Fibroblast of lung (primary cell): Measurements from ENCODE around the gene FRY. TPM values are rescaled to one million over a fixed set of nuclear protein-coding genes. Genes with fewer than 3 reads are reported as not detected.

Experiments
- DNase-seq, 2 donors: peaks; one replicate each; pipeline versions ENCODE4 v3.0.0 to v3.0.0-alpha.2; 2010; ENCODE audit warnings: low read depth in 2 of 2
- H2AFZ ChIP-seq: 2 replicates; pipeline ENCODE4 v1.5.1; 2012; ENCODE audit warnings: low read length, control low read depth, inconsistent platforms
- H3K27ac ChIP-seq: 2 replicates; pipeline ENCODE4 v1.5.1; 2011; ENCODE audit warnings: low read length, control low read depth; ENCODE audit not compliant: insufficient read depth
- H3K27me3 ChIP-seq: 2 replicates; pipeline ENCODE4 v1.5.1; 2011; ENCODE audit warnings: mild to moderate bottlenecking, low read length; ENCODE audit not compliant: control insufficient read depth, insufficient read depth
- H3K36me3 ChIP-seq: 2 replicates; pipeline ENCODE4 v1.5.1; 2011; ENCODE audit warnings: low read length; ENCODE audit not compliant: control insufficient read depth, insufficient read depth
- H3K4me1 ChIP-seq: 2 replicates; pipeline ENCODE4 v1.5.1; 2011; ENCODE audit warnings: low read length; ENCODE audit not compliant: control insufficient read depth, insufficient read depth; ENCODE audit errors: extremely low read depth
- H3K4me2 ChIP-seq: 2 replicates; pipeline ENCODE4 v1.5.1; 2011; ENCODE audit warnings: low read length, control low read depth; ENCODE audit not compliant: insufficient read depth; ENCODE audit errors: extremely low read depth
- H3K4me3 ChIP-seq, 4 experiments: fragments of 200-600 bp in 1 of 4; sonication (generic) in 1 of 4; replicated peaks in 1 of 4; 2 replicates each; pipeline ENCODE4 v1.5.1; 2011 to 2016; ENCODE audit warnings: low read length in 4 of 4, low read depth in 3 of 4, mild to moderate bottlenecking in 3 of 4, control low read depth in 2 of 4, inconsistent platforms in 1 of 4, mixed read lengths in 1 of 4; ENCODE audit not compliant: insufficient read depth in 1 of 4; ENCODE audit errors: control extremely low read depth in 1 of 4
- H3K79me2 ChIP-seq: 2 replicates; pipeline ENCODE4 v1.5.1; 2012; ENCODE audit warnings: mild to moderate bottlenecking, low read length, inconsistent platforms; ENCODE audit not compliant: control insufficient read depth, insufficient read depth
- H3K9ac ChIP-seq: 2 replicates; pipeline ENCODE4 v1.5.1; 2011; ENCODE audit warnings: mild to moderate bottlenecking, low read length, control low read depth; ENCODE audit not compliant: insufficient read depth
- H3K9me3 ChIP-seq: 2 replicates; pipeline ENCODE4 v1.5.1; 2012; ENCODE audit warnings: low read depth, low read length; ENCODE audit not compliant: control insufficient read depth, insufficient read depth
- H4K20me1 ChIP-seq: 2 replicates; pipeline ENCODE4 v1.5.1; 2011; ENCODE audit warnings: low read length; ENCODE audit not compliant: control insufficient read depth, insufficient read depth; ENCODE audit errors: extremely low read depth
- CTCF ChIP-seq, 2 donors: IDR thresholded peaks in 1 of 2; conservative IDR thresholded peaks in 1 of 2; 1 replicate in 1 of 2; 2 replicates in 1 of 2; pipeline ENCODE4 v1.5.1; 2011 to 2012; ENCODE audit warnings: low read length in 2 of 2, control low read depth in 1 of 2, inconsistent platforms in 1 of 2, low read depth in 1 of 2, mild to moderate bottlenecking in 1 of 2
- EZH2 ChIP-seq: IDR thresholded peaks from 2 replicates; pipeline ENCODE4 v1.5.1; 2012; ENCODE audit warnings: low read length, control low read depth, mild to moderate bottlenecking; ENCODE audit errors: missing control alignments
- polyA plus RNA-seq, 2 donors: library from polyadenylated mRNA; depleted of rRNA in 1 of 2; stranded (reverse) in 1 of 2; unstranded in 1 of 2; fragments of >200 nt; gene quantifications; 2 replicates each; pipeline ENCODE4 v1.2.1, GENCODE V29; 2011 to 2012; ENCODE audit warnings: missing spikeins in 1 of 2
- total RNA-seq: library from RNA; depleted of rRNA; stranded (reverse); fragments of >200 nt; gene quantifications from 2 replicates; pipeline ENCODE4 v1.2.1, GENCODE V29; 2014

Gene FRY
- total and polyA plus RNA-seq, 2 donors (not counting 1 experiment from before 2014, with no cell fraction given) = 8.8 to 18.3 TPM

GRCh38 chr13:32309312-32310133 lies 277.9 kb downstream of the FRY start:
- Histone ChIP-seq H3K9me3 (no peaks in the 10 kb centered on the region), H3K4me1 (no peaks in the 10 kb centered on the region), H2AFZ (peak overlapping the region; percentile 82), H4K20me1 (no peaks in the 10 kb centered on the region), H3K4me2 (peak overlapping the region; percentile 85), H3K4me3 (peak overlapping the region; percentile 8 to 22 (median 12)), H3K36me3 (no peaks in the 10 kb centered on the region), H3K79me2 (no peaks in the 10 kb centered on the region), H3K27me3 (no peaks in the 10 kb centered on the region), H3K27ac (peak overlapping the region; percentile 51), H3K9ac (no peak overlapping the region)
- TF ChIP-seq CTCF (conservative IDR thresholded peaks at IDR 0.05 in 1 of 2, IDR thresholded peaks at IDR 0.05 in 1 of 2; ENCODE audit: low read depth in 1 of 2, low read length in 2 of 2) (no peak), EZH2 (no peak)
- peak; percentile 11 to 74 for DNase-seq

DNA sequence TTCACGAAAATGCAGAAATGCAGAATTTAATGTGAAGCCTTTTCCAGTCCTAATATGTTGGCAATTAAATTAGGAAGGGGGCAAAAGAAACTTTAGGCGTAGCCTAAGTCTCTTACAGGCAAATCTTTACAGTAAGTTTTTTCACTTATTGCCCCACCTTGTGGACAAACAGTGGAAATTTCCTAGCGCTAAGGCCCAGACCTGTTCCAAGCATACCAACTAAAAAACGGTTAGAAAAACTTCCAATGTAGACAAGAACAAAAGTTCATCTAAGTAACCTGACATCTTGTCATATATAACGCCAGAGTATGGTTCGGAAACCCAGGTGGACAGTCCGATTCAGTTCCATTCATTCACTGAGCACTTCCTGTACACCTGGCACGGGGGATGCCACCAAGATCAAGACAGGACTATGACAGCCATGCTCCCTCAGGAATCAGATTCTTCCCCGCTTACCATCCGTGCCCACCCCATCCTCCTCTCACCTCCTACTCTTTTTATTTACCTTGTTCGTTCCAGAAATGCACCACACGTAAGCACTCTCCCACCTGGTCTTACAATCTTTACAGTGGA lies 278.6 kb downstream of the FRY start:
- H2AFZ ChIP-seq = peak overlapping the region; percentile 82
- H3K4me1 ChIP-seq = no peaks in the 10 kb centered on the region
- no peaks in the 10 kb centered on the region for H3K9me3 ChIP-seq
- H3K79me2 ChIP-seq = no peaks in the 10 kb centered on the region
- peak overlapping the region; percentile 8 to 22 (median 12) for H3K4me3 ChIP-seq
- TF ChIP-seq EZH2 = no peak
- peak; percentile 67 to 73 for TF ChIP-seq CTCF (conservative IDR thresholded peaks at IDR 0.05 in 1 of 2, IDR thresholded peaks at IDR 0.05 in 1 of 2; ENCODE audit: low read depth in 1 of 2, low read length in 2 of 2)
- no peaks in the 10 kb centered on the region for H3K36me3 ChIP-seq
- DNase-seq = peak; percentile 47 to 83
- H3K27me3 ChIP-seq = no peaks in the 10 kb centered on the region
- H3K9ac ChIP-seq = no peak overlapping the region
- H3K4me2 ChIP-seq = peak overlapping the region; percentile 85
- H3K27ac ChIP-seq = peak overlapping the region; percentile 51
- H4K20me1 ChIP-seq = no peaks in the 10 kb centered on the region

GRCh38 chr13:32311188-32311897 lies 279.8 kb downstream of the FRY start:
- Histone ChIP-seq H3K4me3 (no peak overlapping the region), H3K9ac (no peak overlapping the region), H3K4me1 (no peaks in the 10 kb centered on the region), H3K9me3 (no peaks in the 10 kb centered on the region), H3K4me2 (no peak overlapping the region), H3K27ac (no peak overlapping the region), H3K27me3 (no peaks in the 10 kb centered on the region), H3K79me2 (no peaks in the 10 kb centered on the region), H2AFZ (no peak overlapping the region), H4K20me1 (no peaks in the 10 kb centered on the region), H3K36me3 (no peaks in the 10 kb centered on the region)
- no peak for DNase-seq
- TF ChIP-seq EZH2 (no peak), CTCF (conservative IDR thresholded peaks at IDR 0.05 in 1 of 2, IDR thresholded peaks at IDR 0.05 in 1 of 2; ENCODE audit: low read depth in 1 of 2, low read length in 2 of 2) (no peak)
